WTC11 (cell line): ENCODE results near the gene ITCH. TPM values are rescaled to one million over a fixed set of nuclear protein-coding genes. Genes with fewer than 3 reads are reported as not detected.

ENCODE experiments used
- ATAC-seq: fragments of 200-7000 bp; cut with Tn5 transposase; 2 replicates; pipeline ENCODE4 v1.10.0; 2021; ENCODE audit warnings: mild to moderate bottlenecking, moderate library complexity
- CTCF ChIA-PET: fragments of 300-600 bp; sonication (Branson Sonifier 250); formaldehyde crosslinking; loops from one replicate; lab custom pipeline; 2021; ENCODE audit warnings: antibody characterized with exemption; lab: Charles Lee
- POLR2A ChIA-PET: fragments of 350-600 bp; sonication (Branson Sonifier 250); formaldehyde crosslinking; loops from one replicate; lab custom pipeline; 2021; ENCODE audit warnings: antibody characterized with exemption; lab: Charles Lee
- DNase-seq: peaks from one replicate; pipeline ENCODE4 v3.0.0; 2021; ENCODE audit warnings: low spot score
- H3K27ac Mint-ChIP-seq: 2 replicates; pipeline ENCODE4 v1.8.0; 2021; ENCODE audit warnings: mixed read lengths
- H3K27me3 Mint-ChIP-seq: 2 replicates; pipeline ENCODE4 v1.8.0; 2021; ENCODE audit warnings: low read depth, mild to moderate bottlenecking, moderate library complexity, mixed read lengths
- H3K36me3 Mint-ChIP-seq: 2 replicates; pipeline ENCODE4 v1.8.0; 2021; ENCODE audit warnings: mixed read lengths
- H3K4me1 Mint-ChIP-seq: 2 replicates; pipeline ENCODE4 v1.8.0; 2022; ENCODE audit warnings: mixed read lengths
- H3K4me3 Mint-ChIP-seq: 2 replicates; pipeline ENCODE4 v1.8.0; 2021; ENCODE audit warnings: mild to moderate bottlenecking, moderate library complexity, mixed read lengths
- H3K9me3 Mint-ChIP-seq: 2 replicates; pipeline ENCODE4 v1.8.0; 2021; ENCODE audit warnings: mixed read lengths
- RORB ChIP-seq: fragments of 250-450 bp; sonication (Bioruptor Pico); IDR thresholded peaks from 2 replicates; pipeline ENCODE4 v1.9.0; 2021; ENCODE audit warnings: mild to moderate bottlenecking
- TCF7 ChIP-seq: sonication (generic); formaldehyde crosslinking; IDR thresholded peaks from 2 replicates; pipeline ENCODE4 v1.8.0; 2022; ENCODE audit warnings: mild to moderate bottlenecking, low read depth, missing genetic modification reagents, moderate library complexity
- TP53 ChIP-seq: sonication (generic); formaldehyde crosslinking; IDR thresholded peaks from 2 replicates; pipeline ENCODE4 v1.8.1; 2023; ENCODE audit warnings: mild to moderate bottlenecking, missing genetic modification reagents
- total RNA-seq: library from RNA; stranded (reverse); gene quantifications from 3 replicates; pipeline ENCODE4 v1.2.3, GENCODE V29; 2021
- TF ChIP-seq, protein P1 (sequence below): fragments of 250-450 bp; sonication (Bioruptor Pico); IDR thresholded peaks from 2 replicates; pipeline ENCODE4 v1.9.0; 2021; ENCODE audit warnings: mild to moderate bottlenecking, borderline replicate concordance
- TF ChIP-seq, protein P2 (sequence below): fragments of 250-450 bp; sonication (Bioruptor Pico); IDR thresholded peaks from 2 replicates; pipeline ENCODE4 v1.8.0; 2021; ENCODE audit warnings: mild to moderate bottlenecking
- TF ChIP-seq, protein P3 (sequence below): fragments of 250-450 bp; sonication (Bioruptor Pico); IDR thresholded peaks from 2 replicates; pipeline ENCODE4 v1.9.0; 2021; ENCODE audit warnings: mild to moderate bottlenecking
- TF ChIP-seq, protein P4 (sequence below): sonication (generic); formaldehyde crosslinking; IDR thresholded peaks from 2 replicates; pipeline ENCODE4 v1.8.1; 2022; ENCODE audit warnings: missing genetic modification reagents, borderline replicate concordance

The ITCH gene
- total RNA-seq, 1 experiment from 2014 or later = 35.8 TPM

DNA sequence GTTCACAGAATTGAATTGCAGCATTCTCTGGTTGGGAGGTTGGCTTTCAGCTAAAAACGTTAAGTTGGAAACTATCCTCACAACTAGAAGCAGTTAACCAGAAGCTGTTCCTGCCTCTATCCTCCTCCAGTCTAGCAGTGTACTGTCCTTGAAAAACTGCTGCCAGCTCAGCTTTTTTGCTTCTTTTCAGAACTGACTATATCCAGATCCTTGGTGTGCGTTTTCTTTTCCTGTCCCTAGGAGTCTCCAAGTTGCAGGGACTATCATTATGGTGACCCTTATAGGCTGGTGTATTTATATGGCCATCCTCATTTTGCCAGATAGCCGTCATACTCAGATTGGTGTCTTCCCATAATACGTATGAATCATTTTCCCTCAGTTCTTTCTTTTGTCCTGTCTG, 5.5 kb downstream of the ITCH start (continued):
- TF ChIP-seq, protein P1, sequence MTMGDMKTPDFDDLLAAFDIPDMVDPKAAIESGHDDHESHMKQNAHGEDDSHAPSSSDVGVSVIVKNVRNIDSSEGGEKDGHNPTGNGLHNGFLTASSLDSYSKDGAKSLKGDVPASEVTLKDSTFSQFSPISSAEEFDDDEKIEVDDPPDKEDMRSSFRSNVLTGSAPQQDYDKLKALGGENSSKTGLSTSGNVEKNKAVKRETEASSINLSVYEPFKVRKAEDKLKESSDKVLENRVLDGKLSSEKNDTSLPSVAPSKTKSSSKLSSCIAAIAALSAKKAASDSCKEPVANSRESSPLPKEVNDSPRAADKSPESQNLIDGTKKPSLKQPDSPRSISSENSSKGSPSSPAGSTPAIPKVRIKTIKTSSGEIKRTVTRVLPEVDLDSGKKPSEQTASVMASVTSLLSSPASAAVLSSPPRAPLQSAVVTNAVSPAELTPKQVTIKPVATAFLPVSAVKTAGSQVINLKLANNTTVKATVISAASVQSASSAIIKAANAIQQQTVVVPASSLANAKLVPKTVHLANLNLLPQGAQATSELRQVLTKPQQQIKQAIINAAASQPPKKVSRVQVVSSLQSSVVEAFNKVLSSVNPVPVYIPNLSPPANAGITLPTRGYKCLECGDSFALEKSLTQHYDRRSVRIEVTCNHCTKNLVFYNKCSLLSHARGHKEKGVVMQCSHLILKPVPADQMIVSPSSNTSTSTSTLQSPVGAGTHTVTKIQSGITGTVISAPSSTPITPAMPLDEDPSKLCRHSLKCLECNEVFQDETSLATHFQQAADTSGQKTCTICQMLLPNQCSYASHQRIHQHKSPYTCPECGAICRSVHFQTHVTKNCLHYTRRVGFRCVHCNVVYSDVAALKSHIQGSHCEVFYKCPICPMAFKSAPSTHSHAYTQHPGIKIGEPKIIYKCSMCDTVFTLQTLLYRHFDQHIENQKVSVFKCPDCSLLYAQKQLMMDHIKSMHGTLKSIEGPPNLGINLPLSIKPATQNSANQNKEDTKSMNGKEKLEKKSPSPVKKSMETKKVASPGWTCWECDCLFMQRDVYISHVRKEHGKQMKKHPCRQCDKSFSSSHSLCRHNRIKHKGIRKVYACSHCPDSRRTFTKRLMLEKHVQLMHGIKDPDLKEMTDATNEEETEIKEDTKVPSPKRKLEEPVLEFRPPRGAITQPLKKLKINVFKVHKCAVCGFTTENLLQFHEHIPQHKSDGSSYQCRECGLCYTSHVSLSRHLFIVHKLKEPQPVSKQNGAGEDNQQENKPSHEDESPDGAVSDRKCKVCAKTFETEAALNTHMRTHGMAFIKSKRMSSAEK (CRISPR knock-in tag) = no peak

DNA sequence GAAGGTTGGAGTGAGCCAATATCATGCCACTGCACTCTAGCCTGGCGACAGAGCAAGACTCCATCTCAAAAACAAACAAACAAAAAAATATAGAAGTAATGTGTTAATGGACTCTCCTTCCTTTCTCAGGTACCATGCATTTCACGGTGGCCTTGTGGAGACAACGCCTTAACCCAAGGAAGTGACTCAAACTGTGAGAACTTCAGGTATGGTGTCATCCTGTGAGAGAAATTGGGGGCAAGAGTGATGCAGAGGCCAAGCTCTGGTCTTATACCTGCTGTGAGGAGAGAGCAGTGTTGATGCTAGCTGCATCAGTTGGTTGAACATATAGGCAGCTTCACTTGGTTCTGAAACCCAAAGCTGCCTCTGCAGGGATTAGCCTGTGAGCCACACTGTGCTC, 6.2 kb downstream of the ITCH start:
- DNase-seq (no peak), ATAC-seq (no peak)
- Mint-ChIP-seq H3K9me3 (peaks cover 4% of the 10 kb centered on the region; the same call in 1 of the 2 replicates), H3K27ac (no peak overlapping the region), H3K36me3 (peaks cover 45% of the 10 kb centered on the region), H3K4me3 (no peak overlapping the region), H3K4me1 (peaks cover 15% of the 10 kb centered on the region), H3K27me3 (no peaks in the 10 kb centered on the region)
- POLR2A ChIA-PET = no interaction called here
- TF ChIP-seq, protein P2, sequence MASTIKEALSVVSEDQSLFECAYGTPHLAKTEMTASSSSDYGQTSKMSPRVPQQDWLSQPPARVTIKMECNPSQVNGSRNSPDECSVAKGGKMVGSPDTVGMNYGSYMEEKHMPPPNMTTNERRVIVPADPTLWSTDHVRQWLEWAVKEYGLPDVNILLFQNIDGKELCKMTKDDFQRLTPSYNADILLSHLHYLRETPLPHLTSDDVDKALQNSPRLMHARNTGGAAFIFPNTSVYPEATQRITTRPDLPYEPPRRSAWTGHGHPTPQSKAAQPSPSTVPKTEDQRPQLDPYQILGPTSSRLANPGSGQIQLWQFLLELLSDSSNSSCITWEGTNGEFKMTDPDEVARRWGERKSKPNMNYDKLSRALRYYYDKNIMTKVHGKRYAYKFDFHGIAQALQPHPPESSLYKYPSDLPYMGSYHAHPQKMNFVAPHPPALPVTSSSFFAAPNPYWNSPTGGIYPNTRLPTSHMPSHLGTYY (CRISPR knock-in tag) = no peak
- TF ChIP-seq, protein P3, sequence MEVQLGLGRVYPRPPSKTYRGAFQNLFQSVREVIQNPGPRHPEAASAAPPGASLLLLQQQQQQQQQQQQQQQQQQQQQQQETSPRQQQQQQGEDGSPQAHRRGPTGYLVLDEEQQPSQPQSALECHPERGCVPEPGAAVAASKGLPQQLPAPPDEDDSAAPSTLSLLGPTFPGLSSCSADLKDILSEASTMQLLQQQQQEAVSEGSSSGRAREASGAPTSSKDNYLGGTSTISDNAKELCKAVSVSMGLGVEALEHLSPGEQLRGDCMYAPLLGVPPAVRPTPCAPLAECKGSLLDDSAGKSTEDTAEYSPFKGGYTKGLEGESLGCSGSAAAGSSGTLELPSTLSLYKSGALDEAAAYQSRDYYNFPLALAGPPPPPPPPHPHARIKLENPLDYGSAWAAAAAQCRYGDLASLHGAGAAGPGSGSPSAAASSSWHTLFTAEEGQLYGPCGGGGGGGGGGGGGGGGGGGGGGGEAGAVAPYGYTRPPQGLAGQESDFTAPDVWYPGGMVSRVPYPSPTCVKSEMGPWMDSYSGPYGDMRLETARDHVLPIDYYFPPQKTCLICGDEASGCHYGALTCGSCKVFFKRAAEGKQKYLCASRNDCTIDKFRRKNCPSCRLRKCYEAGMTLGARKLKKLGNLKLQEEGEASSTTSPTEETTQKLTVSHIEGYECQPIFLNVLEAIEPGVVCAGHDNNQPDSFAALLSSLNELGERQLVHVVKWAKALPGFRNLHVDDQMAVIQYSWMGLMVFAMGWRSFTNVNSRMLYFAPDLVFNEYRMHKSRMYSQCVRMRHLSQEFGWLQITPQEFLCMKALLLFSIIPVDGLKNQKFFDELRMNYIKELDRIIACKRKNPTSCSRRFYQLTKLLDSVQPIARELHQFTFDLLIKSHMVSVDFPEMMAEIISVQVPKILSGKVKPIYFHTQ (CRISPR knock-in tag) = no peak
- CTCF ChIA-PET = interaction anchor here (5.8 kb wide), 1 partner anchor 57 kb away, joined by 31 read pairs; no protein-coding TSS in a partner anchor

DNA sequence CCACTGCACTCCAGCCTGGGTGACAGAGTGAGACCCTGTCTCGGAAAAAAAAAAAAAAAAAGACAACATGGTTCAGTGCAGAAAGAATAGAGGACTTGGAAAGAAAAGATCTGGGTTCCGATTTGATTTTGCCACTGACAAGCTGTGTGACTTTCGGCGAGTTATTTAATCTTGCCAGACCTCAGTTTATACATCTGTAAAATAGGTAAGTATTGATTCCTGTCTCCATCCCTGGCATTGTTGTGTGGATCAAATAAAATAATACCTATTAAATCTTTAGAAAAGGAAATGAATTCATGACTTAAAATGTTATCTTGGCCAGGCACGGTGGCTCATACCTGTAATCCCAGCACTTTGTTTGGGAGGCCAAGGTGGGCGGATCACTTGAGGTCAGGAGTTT, 7.0 kb downstream of the ITCH start:
- ChIA-PET CTCF (interaction anchor here (5.8 kb wide), 1 partner anchor 58 kb away, joined by 31 read pairs; no protein-coding TSS in a partner anchor), POLR2A (no interaction called here)
- Mint-ChIP-seq H3K36me3 (peaks cover 48% of the 10 kb centered on the region), H3K27ac (no peak overlapping the region), H3K4me1 (peaks cover 14% of the 10 kb centered on the region), H3K9me3 (peaks cover 4% of the 10 kb centered on the region; the same call in 1 of the 2 replicates), H3K4me3 (no peak overlapping the region), H3K27me3 (no peaks in the 10 kb centered on the region)
- DNase-seq = no peak
- TF ChIP-seq TP53 (CRISPR knock-in tag) (no peak), RORB (CRISPR knock-in tag) (no peak)
- ATAC-seq = no peak

DNA sequence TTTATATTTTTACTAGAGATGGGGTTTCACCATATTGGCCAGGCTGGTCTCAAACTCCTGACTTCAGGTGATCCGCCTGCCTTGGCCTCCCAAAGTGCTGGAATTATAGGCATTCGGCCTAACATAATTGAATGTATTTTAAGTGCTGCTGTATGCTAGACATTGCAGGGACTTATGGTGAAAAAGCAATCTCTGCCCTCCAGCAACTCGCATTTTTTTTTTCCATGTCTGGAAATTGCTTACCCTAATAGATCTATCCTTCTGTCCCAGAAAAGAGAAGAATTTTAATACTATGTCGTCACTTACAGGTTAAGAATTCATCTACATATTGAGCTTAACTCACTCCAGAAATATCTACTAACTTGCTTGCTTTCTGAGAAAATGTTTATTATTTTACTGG, 10.4 kb downstream of the ITCH start:
- peaks cover 4% of the 10 kb centered on the region; the same call in 1 of the 2 replicates for H3K9me3 Mint-ChIP-seq
- no peak for DNase-seq
- H3K27me3 Mint-ChIP-seq = no peaks in the 10 kb centered on the region
- peaks cover 44% of the 10 kb centered on the region for H3K36me3 Mint-ChIP-seq
- no peak overlapping the region for H3K4me3 Mint-ChIP-seq
- H3K4me1 Mint-ChIP-seq = no peaks in the 10 kb centered on the region
- ChIA-PET POLR2A (no interaction called here), CTCF (interaction anchor here (2.7 kb wide), 1 partner anchor 61 kb away, joined by 9 read pairs; no protein-coding TSS in a partner anchor)
- no peak for TF ChIP-seq TCF7 (CRISPR knock-in tag)
- TF ChIP-seq, protein P4, sequence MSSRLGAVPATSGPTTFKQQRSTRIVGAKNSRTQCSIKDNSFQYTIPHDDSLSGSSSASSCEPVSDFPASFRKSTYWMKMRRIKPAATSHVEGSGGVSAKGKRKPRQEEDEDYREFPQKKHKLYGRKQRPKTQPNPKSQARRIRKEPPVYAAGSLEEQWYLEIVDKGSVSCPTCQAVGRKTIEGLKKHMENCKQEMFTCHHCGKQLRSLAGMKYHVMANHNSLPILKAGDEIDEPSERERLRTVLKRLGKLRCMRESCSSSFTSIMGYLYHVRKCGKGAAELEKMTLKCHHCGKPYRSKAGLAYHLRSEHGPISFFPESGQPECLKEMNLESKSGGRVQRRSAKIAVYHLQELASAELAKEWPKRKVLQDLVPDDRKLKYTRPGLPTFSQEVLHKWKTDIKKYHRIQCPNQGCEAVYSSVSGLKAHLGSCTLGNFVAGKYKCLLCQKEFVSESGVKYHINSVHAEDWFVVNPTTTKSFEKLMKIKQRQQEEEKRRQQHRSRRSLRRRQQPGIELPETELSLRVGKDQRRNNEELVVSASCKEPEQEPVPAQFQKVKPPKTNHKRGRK (CRISPR knock-in tag) = no peak
- ATAC-seq = no peak
- H3K27ac Mint-ChIP-seq = no peak overlapping the region
